K562 (cell line): ENCODE results near the gene VMP1. TPM values are rescaled to one million over a fixed set of nuclear protein-coding genes. Genes with fewer than 3 reads are reported as not detected.

Experiments
- HMGN3 ChIP-seq: IDR thresholded peaks from 2 replicates; pipeline ENCODE4 v1.6.1; 2011; ENCODE audit warnings: borderline replicate concordance, low read depth, mild to moderate bottlenecking, mixed read lengths, low read length; ENCODE audit not compliant: insufficient read length; ENCODE audit errors: extremely low read depth
- ID3 ChIP-seq, 2 experiments: fragments of 250-450 bp in 1 of 2; fragments of 450-650 bp in 1 of 2; sonication (Bioruptor Pico) in 1 of 2; IDR thresholded peaks; 2 replicates each; pipeline versions ENCODE4 v1.6.1 to v1.8.0; 2016 to 2021; ENCODE audit warnings: mild to moderate bottlenecking in 2 of 2, moderate library complexity in 2 of 2, missing compliant biosample characterization in 1 of 2, missing genetic modification characterization in 1 of 2
- MAFK ChIP-seq: IDR thresholded peaks from 2 replicates; pipeline ENCODE4 v1.6.1; 2011; ENCODE audit warnings: low read length, improper control_type of control experiment
- NCOA6 ChIP-seq: fragments of 450-650 bp; IDR thresholded peaks from 2 replicates; pipeline ENCODE4 v1.6.1; 2017; ENCODE audit warnings: mild to moderate bottlenecking
- SMAD2 ChIP-seq: fragments of 150-350 bp; IDR thresholded peaks from 2 replicates; pipeline ENCODE4 v1.6.1; 2014; ENCODE audit warnings: low read depth, mild to moderate bottlenecking, low read length
- ZNF318 ChIP-seq, 2 experiments: fragments of 450-650 bp; IDR thresholded peaks; 2 replicates each; pipeline ENCODE4 v1.6.1; 2016; ENCODE audit warnings: mild to moderate bottlenecking in 2 of 2, borderline replicate concordance in 1 of 2, low read depth in 1 of 2, moderate library complexity in 1 of 2
- polyA plus RNA-seq, 8 experiments: library from polyadenylated mRNA; depleted of rRNA in 4 of 8; stranded (reverse) in 5 of 8; unstranded in 3 of 8; fragments of >200 nt; fragmentation: Nextera tagmentation in 2 of 8; fragmentation: Illumina TruSeq in 1 of 8; extraction: Ambion mirVana in 2 of 8; extraction: Trizol in 1 of 8; gene quantifications; 2 replicates each; pipeline versions ENCODE4 v1.2.1 to v1.2.3, GENCODE V29; 2011 to 2014; ENCODE audit warnings: inconsistent platforms in 1 of 8, missing spikeins in 1 of 8
- total RNA-seq, 7 experiments: library from RNA; depleted of rRNA in 6 of 7; stranded (reverse); fragments of >200 nt in 6 of 7; fragmentation: Illumina TruSeq in 2 of 7; extraction: Trizol in 2 of 7; gene quantifications; 2 replicates each; pipeline versions ENCODE4 v1.2.1 to v1.2.3, GENCODE V29; 2011 to 2021; ENCODE audit warnings: low replicate concordance in 1 of 7

Gene VMP1
- total and polyA plus RNA-seq, 9 of the 15 experiments (the other 6 are each of a cell fraction or from before 2014, with no cell fraction given) = 123 to 304 (median 151) TPM

- TF ChIP-seq ID3 (CRISPR knock-in tag; IDR thresholded peaks at IDR 0.05) (no peak), ID3 (tag; IDR thresholded peaks at IDR 0.05) (no peak), SMAD2 (no peak), HMGN3 (peak; percentile 27), NCOA6 (0 out of 2 replicates have a peak, but pooled peaks have one; percentile 15), MAFK (no peak), ZNF318 (IDR thresholded peaks at IDR 0.05; ENCODE audit: borderline replicate concordance in 1 of 2, low read depth in 1 of 2) (no peak)
Measured at GRCh38 chr17:59840329-59841090, 133.1 kb downstream of the VMP1 start (continued).
